ENCODE data around the gene GPR42. TPM values are rescaled to one million over a fixed set of nuclear protein-coding genes. Genes with fewer than 3 reads are reported as not detected.
"Not testable (repeated sequence)": the region's sequence is repeated elsewhere in the genome, so short reads cannot be mapped to it uniquely, and the experiment has no call there.

Gene GPR42
- total RNA-seq, 2 donors from 2014 or later = 0.50 to 1.8 TPM

- Mint-ChIP-seq H3K36me3 (no peaks in the 10 kb centered on the region), H3K27ac (no peak overlapping the region), H3K9me3 (peaks cover 0 to 5% of the 10 kb centered on the region in 2 donors)
- ATAC-seq (no peak), DNase-seq (ENCODE audit: low spot score in 2 of 2) (no peak)
These were observed 6.8 kb downstream of the GPR42 start for GRCh38 chr19:35377656-35378055.

GRCh38 chr19:35378356-35378755 lies 7.5 kb downstream of the GPR42 start:
- ATAC-seq (no peak), DNase-seq (ENCODE audit: low spot score in 2 of 2) (no peak)
- H3K27ac Mint-ChIP-seq = no peak overlapping the region
- H3K9me3 Mint-ChIP-seq = peaks cover 0 to 5% of the 10 kb centered on the region in 2 donors
- no peaks in the 10 kb centered on the region for H3K36me3 Mint-ChIP-seq

- not testable (repeated sequence) for H3K27ac Mint-ChIP-seq; H3K9me3 Mint-ChIP-seq; H3K36me3 Mint-ChIP-seq; DNase-seq (ENCODE audit: low spot score in 2 of 2); ATAC-seq
These were observed 8.7 kb downstream of the GPR42 start for GRCh38 chr19:35379545-35379944.

- DNase-seq (ENCODE audit: low spot score in 2 of 2) (no peak), ATAC-seq (no peak)
- Mint-ChIP-seq H3K36me3 (peaks cover 0 to 6% of the 10 kb centered on the region in 2 donors), H3K27ac (no peak overlapping the region), H3K9me3 (peaks cover 0 to 9% of the 10 kb centered on the region in 2 donors)
These were observed 9.1 kb downstream of the GPR42 start for GRCh38 chr19:35379992-35380391.

GRCh38 chr19:35380450-35381124 lies 9.7 kb downstream of the GPR42 start:
- no peak overlapping the region for H3K27ac Mint-ChIP-seq
- DNase-seq (ENCODE audit: low spot score in 2 of 2) (no peak), ATAC-seq (no peak)
- peaks cover 0 to 6% of the 10 kb centered on the region in 2 donors for H3K36me3 Mint-ChIP-seq
- peaks cover 0 to 9% of the 10 kb centered on the region in 2 donors for H3K9me3 Mint-ChIP-seq

- Mint-ChIP-seq H3K9me3 (peaks cover 1 to 11% of the 10 kb centered on the region in 2 donors), H3K36me3 (peaks cover 1 to 8% of the 10 kb centered on the region in 2 donors), H3K27ac (no peak overlapping the region)
- DNase-seq (ENCODE audit: low spot score in 2 of 2) (no peak), ATAC-seq (no peak)
These were observed 10.4 kb downstream of the GPR42 start for GRCh38 chr19:35381318-35381717.

- peaks cover 6 to 13% of the 10 kb centered on the region in 2 donors for H3K36me3 Mint-ChIP-seq
- no peak for ATAC-seq
These were observed 11.1 kb downstream of the GPR42 start for GRCh38 chr19:35381926-35382325.

GRCh38 chr19:35383536-35383935 lies 12.7 kb downstream of the GPR42 start:
- no peak overlapping the region for H3K27ac Mint-ChIP-seq
- ATAC-seq = no peak
- DNase-seq (ENCODE audit: low spot score in 2 of 2) = no peak
- peaks cover 4 to 14% of the 10 kb centered on the region in 2 donors for H3K9me3 Mint-ChIP-seq
- peaks cover 6 to 13% of the 10 kb centered on the region in 2 donors for H3K36me3 Mint-ChIP-seq

More at GRCh38 chr19:35381926-35382325, 11.1 kb downstream of the GPR42 start:
- Mint-ChIP-seq H3K9me3 (peaks cover 4 to 16% of the 10 kb centered on the region in 2 donors), H3K27ac (no peak overlapping the region)
- no peak for DNase-seq (ENCODE audit: low spot score in 2 of 2)

GRCh38 chr19:35388277-35389054 lies 17.6 kb downstream of the GPR42 start:
- Mint-ChIP-seq H3K9me3 (peaks cover 4 to 10% of the 10 kb centered on the region in 2 donors), H3K27ac (no peak overlapping the region), H3K36me3 (peaks cover 6 to 13% of the 10 kb centered on the region in 2 donors)
- ATAC-seq (no peak), DNase-seq (ENCODE audit: low spot score in 2 of 2) (no peak)

- H3K36me3 Mint-ChIP-seq = peaks cover 6 to 13% of the 10 kb centered on the region in 2 donors
- no peak overlapping the region for H3K27ac Mint-ChIP-seq
- no peak for DNase-seq (ENCODE audit: low spot score in 2 of 2)
- H3K9me3 Mint-ChIP-seq = peaks cover 4 to 10% of the 10 kb centered on the region in 2 donors
- ATAC-seq = no peak
These were observed 18.5 kb downstream of the GPR42 start for GRCh38 chr19:35389192-35389861.

- Mint-ChIP-seq H3K9me3 (no peaks in the 10 kb centered on the region), H3K27ac (no peak overlapping the region)
- DNase-seq (ENCODE audit: low spot score in 2 of 2) = no peak
These were observed 22.2 kb downstream of the GPR42 start for GRCh38 chr19:35392742-35393715.

GRCh38 chr19:35395382-35396199 lies 24.7 kb downstream of the GPR42 start:
- no peak for DNase-seq (ENCODE audit: low spot score in 2 of 2)
- H3K27ac Mint-ChIP-seq = no peak overlapping the region

More at GRCh38 chr19:35392742-35393715, 22.2 kb downstream of the GPR42 start:
- no peaks in the 10 kb centered on the region for H3K36me3 Mint-ChIP-seq
- no peak for ATAC-seq

GRCh38 chr19:35396240-35396885 lies 25.5 kb downstream of the GPR42 start:
- Mint-ChIP-seq H3K27ac (no peak overlapping the region), H3K36me3 (no peaks in the 10 kb centered on the region), H3K9me3 (no peaks in the 10 kb centered on the region)
- ATAC-seq (no peak), DNase-seq (ENCODE audit: low spot score in 2 of 2) (no peak)

More at GRCh38 chr19:35395382-35396199, 24.7 kb downstream of the GPR42 start:
- H3K9me3 Mint-ChIP-seq = no peaks in the 10 kb centered on the region
- no peaks in the 10 kb centered on the region for H3K36me3 Mint-ChIP-seq
- no peak for ATAC-seq

GRCh38 chr19:35397064-35397463 lies 26.2 kb downstream of the GPR42 start:
- no peak overlapping the region for H3K27ac Mint-ChIP-seq
- DNase-seq (ENCODE audit: low spot score in 2 of 2) = no peak
- H3K36me3 Mint-ChIP-seq = no peaks in the 10 kb centered on the region
- ATAC-seq = no peak
- H3K9me3 Mint-ChIP-seq = no peaks in the 10 kb centered on the region

GRCh38 chr19:35398570-35398969 lies 27.7 kb downstream of the GPR42 start:
- Mint-ChIP-seq H3K27ac (peak overlapping the region in 1 of 2 donors; percentile 67), H3K9me3 (no peaks in the 10 kb centered on the region), H3K36me3 (no peaks in the 10 kb centered on the region)
- ATAC-seq (no peak), DNase-seq (ENCODE audit: low spot score in 2 of 2) (no peak)

All from activated naive CD4-positive, alpha-beta T cell treated with anti-CD3 and anti-CD28 coated beads, Interleukin-2, amount 50 U/mL, for 72 hours (primary cell).